GM21723 (cell line): ENCODE results near the gene KLB.

Experiments
- ATAC-seq: cut with Tn5 transposase; IDR thresholded peaks from one replicate; pipeline ENCODE4 v1.9.1; 2021; ENCODE audit warnings: mild to moderate bottlenecking, moderate library complexity; ENCODE audit not compliant: unreplicated experiment

Gene KLB

GRCh38 chr4:39458505-39459300 lies 52.0 kb downstream of the KLB start, which contains the start of the genes LIAS and RPL9:
Gene LIAS (plus strand): TSS chr4:39459056. CDS start chr4:39459118, 62 bp downstream.
Gene RPL9 (minus strand): TSS chr4:39458922. CDS start chr4:39458439, 483 bp downstream.
- ATAC-seq, result peak; percentile 86

- ATAC-seq, result no peak
Measured at GRCh38 chr4:39464886-39465501, 58.3 kb downstream of the KLB start.

GRCh38 chr4:39466747-39467146 lies 60.0 kb downstream of the KLB start:
- ATAC-seq, result no peak

- no peak for ATAC-seq
Measured at GRCh38 chr4:39467464-39467863, 60.7 kb downstream of the KLB start.

- ATAC-seq, result peak; percentile 89
Measured at GRCh38 chr4:39469429-39470077, 62.8 kb downstream of the KLB start.

GRCh38 chr4:39470402-39470801 lies 63.7 kb downstream of the KLB start:
- no peak for ATAC-seq

GRCh38 chr4:39472396-39472795 lies 65.7 kb downstream of the KLB start:
- no peak for ATAC-seq

- no peak for ATAC-seq
Measured at GRCh38 chr4:39476187-39476895, 69.6 kb downstream of the KLB start.

- no peak for ATAC-seq
Measured at GRCh38 chr4:39480251-39480650, 73.5 kb downstream of the KLB start.

- ATAC-seq, result no peak
Measured at GRCh38 chr4:39480902-39481695, 74.4 kb downstream of the KLB start.

GRCh38 chr4:39484582-39485272 lies 78.0 kb downstream of the KLB start:
- no peak for ATAC-seq

- no peak for ATAC-seq
Measured at GRCh38 chr4:39486221-39486804, 79.6 kb downstream of the KLB start.

GRCh38 chr4:39490322-39490721 lies 83.6 kb downstream of the KLB start:
- no peak for ATAC-seq

GRCh38 chr4:39494354-39494753 lies 87.6 kb downstream of the KLB start:
- no peak for ATAC-seq

GRCh38 chr4:39495446-39496213 lies 88.9 kb downstream of the KLB start:
- ATAC-seq, result no peak

- no peak for ATAC-seq
Measured at GRCh38 chr4:39497909-39498726, 91.4 kb downstream of the KLB start.

GRCh38 chr4:39498727-39499020 lies 91.9 kb downstream of the KLB start:
- ATAC-seq, result no peak
